HEK293 (cell line): ENCODE data around the gene PHPT1.

Experiments used
- CTCF ChIA-PET: fragments of 350-600 bp; formaldehyde crosslinking; extraction: SDS; loops from one replicate; lab custom pipeline; 2021; ENCODE audit warnings: antibody characterized with exemption; lab: Yijun Ruan, JAX
- POLR2A ChIA-PET: fragments of 300-600 bp; formaldehyde crosslinking; extraction: SDS; loops from one replicate; lab custom pipeline; 2020; ENCODE audit warnings: antibody characterized with exemption, inconsistent platforms; lab: Yijun Ruan, JAX
- H3K27ac ChIP-seq: fragments of 200-500 bp; sonication (Bioruptor generic); 2 replicates; pipeline ENCODE4 v1.5.1; 2014; ENCODE audit warnings: low read depth, low read length, control low read depth, inconsistent platforms; ENCODE audit errors: extremely low read depth
- H3K36me3 ChIP-seq, 2 experiments: fragments of 200-500 bp in 1 of 2; sonication (Bioruptor generic) in 1 of 2; 1 replicate in 1 of 2; 2 replicates in 1 of 2; pipeline ENCODE4 v1.5.1; 2014 to 2017; ENCODE audit warnings: inconsistent platforms in 2 of 2, low read length in 2 of 2; ENCODE audit not compliant: control insufficient read depth in 2 of 2, insufficient read depth in 1 of 2
- H3K4me1 ChIP-seq: fragments of 200-500 bp; sonication (Bioruptor generic); 2 replicates; pipeline ENCODE4 v1.5.1; 2014; ENCODE audit warnings: mild to moderate bottlenecking, low read length, inconsistent platforms; ENCODE audit not compliant: control insufficient read depth, insufficient read depth
- H3K4me3 ChIP-seq: 2 replicates; pipeline ENCODE4 v1.5.1; 2011; ENCODE audit warnings: low read depth, mild to moderate bottlenecking, control low read depth, low read length, moderate library complexity
- H3K9me3 ChIP-seq: fragments of 200-500 bp; sonication (Bioruptor generic); 2 replicates; pipeline ENCODE4 v1.5.1; 2014; ENCODE audit warnings: low read depth, low read length, inconsistent platforms; ENCODE audit not compliant: control insufficient read depth, insufficient read depth
- BCL11A ChIP-seq: fragments of 450-650 bp; formaldehyde crosslinking; IDR thresholded peaks from 2 replicates; pipeline ENCODE4 v1.5.1; 2016; ENCODE audit warnings: low read depth, missing biosample characterization, missing genetic modification characterization
- GLIS1 ChIP-seq: fragments of 450-650 bp; formaldehyde crosslinking; IDR thresholded peaks from 2 replicates; pipeline ENCODE4 v1.5.1; 2016; ENCODE audit warnings: missing biosample characterization, missing genetic modification characterization
- MEIS1 ChIP-seq: sonication (generic); formaldehyde crosslinking; IDR thresholded peaks from 2 replicates; pipeline ENCODE4 v1.8.1; 2022; ENCODE audit warnings: missing genetic modification reagents, mild to moderate bottlenecking, borderline replicate concordance
- OVOL3 ChIP-seq: fragments of 450-650 bp; formaldehyde crosslinking; IDR thresholded peaks from 2 replicates; pipeline ENCODE4 v1.5.1; 2016; ENCODE audit warnings: missing biosample characterization, missing genetic modification characterization
- PRDM1 ChIP-seq: fragments of 450-650 bp; formaldehyde crosslinking; IDR thresholded peaks from 2 replicates; pipeline ENCODE4; 2016; ENCODE audit warnings: missing biosample characterization, missing genetic modification characterization
- ZBTB17 ChIP-seq: fragments of 450-650 bp; formaldehyde crosslinking; IDR thresholded peaks from 2 replicates; pipeline ENCODE4 v1.5.1; 2016; ENCODE audit warnings: missing biosample characterization, missing genetic modification characterization
- ZBTB26 ChIP-seq: fragments of 450-650 bp; formaldehyde crosslinking; optimal IDR thresholded peaks from 2 replicates; pipeline ENCODE3; 2016; ENCODE audit warnings: missing biosample characterization, mild to moderate bottlenecking, missing genetic modification characterization
- ZBTB7A ChIP-seq: fragments of 450-650 bp; formaldehyde crosslinking; IDR thresholded peaks from 2 replicates; pipeline ENCODE4 v1.5.1; 2016; ENCODE audit warnings: low read depth, missing biosample characterization, missing genetic modification characterization
- ZIC2 ChIP-seq: fragments of 450-650 bp; formaldehyde crosslinking; IDR thresholded peaks from 2 replicates; pipeline ENCODE4 v1.5.1; 2016; ENCODE audit warnings: missing biosample characterization, missing genetic modification characterization
- ZNF138 ChIP-seq: fragments of 450-650 bp; formaldehyde crosslinking; IDR thresholded peaks from 2 replicates; pipeline ENCODE4 v1.5.1; 2016; ENCODE audit warnings: missing biosample characterization, missing genetic modification characterization, borderline replicate concordance
- ZNF311 ChIP-seq: fragments of 450-650 bp; formaldehyde crosslinking; IDR thresholded peaks from 2 replicates; pipeline ENCODE4 v1.5.1; 2017; ENCODE audit warnings: missing biosample characterization, missing genetic modification characterization, borderline replicate concordance
- ZNF335 ChIP-seq: fragments of 450-650 bp; formaldehyde crosslinking; conservative IDR thresholded peaks from 2 replicates; pipeline ENCODE4 v1.5.1; 2016; ENCODE audit warnings: missing biosample characterization, missing genetic modification characterization
- ZNF341 ChIP-seq: fragments of 450-650 bp; formaldehyde crosslinking; IDR thresholded peaks from 2 replicates; pipeline ENCODE4; 2016; ENCODE audit warnings: low read depth, missing biosample characterization, missing genetic modification characterization
- ZNF394 ChIP-seq: fragments of 450-650 bp; formaldehyde crosslinking; IDR thresholded peaks from 2 replicates; pipeline ENCODE4 v1.5.1; 2016; ENCODE audit warnings: missing biosample characterization, missing genetic modification characterization, mild to moderate bottlenecking, moderate library complexity, borderline replicate concordance
- ZNF423 ChIP-seq: fragments of 450-650 bp; formaldehyde crosslinking; IDR thresholded peaks from 2 replicates; pipeline ENCODE4 v1.5.1; 2016; ENCODE audit warnings: missing biosample characterization, missing genetic modification characterization
- ZNF501 ChIP-seq: fragments of 450-650 bp; formaldehyde crosslinking; IDR thresholded peaks from 2 replicates; pipeline ENCODE4 v1.5.1; 2016; ENCODE audit warnings: missing biosample characterization, missing genetic modification characterization
- ZNF521 ChIP-seq: fragments of 450-650 bp; formaldehyde crosslinking; IDR thresholded peaks from 2 replicates; pipeline ENCODE4 v1.5.1; 2017; ENCODE audit warnings: missing biosample characterization, mild to moderate bottlenecking, missing genetic modification characterization
- ZNF600 ChIP-seq: fragments of 450-650 bp; formaldehyde crosslinking; IDR thresholded peaks from 2 replicates; pipeline ENCODE4 v1.5.1; 2016; ENCODE audit warnings: missing biosample characterization, missing genetic modification characterization
- ZNF621 ChIP-seq: fragments of 450-650 bp; formaldehyde crosslinking; IDR thresholded peaks from 2 replicates; pipeline ENCODE4 v1.5.1; 2017; ENCODE audit warnings: missing biosample characterization, missing genetic modification characterization
- ZNF701 ChIP-seq: fragments of 450-650 bp; formaldehyde crosslinking; IDR thresholded peaks from 2 replicates; pipeline ENCODE4 v1.5.1; 2016; ENCODE audit warnings: missing biosample characterization, missing genetic modification characterization
- ZNF777 ChIP-seq: fragments of 450-650 bp; formaldehyde crosslinking; IDR thresholded peaks from 2 replicates; pipeline ENCODE4 v1.5.1; 2017; ENCODE audit warnings: missing biosample characterization, missing genetic modification characterization, borderline replicate concordance
- ZNF830 ChIP-seq: fragments of 450-650 bp; IDR thresholded peaks from 2 replicates; pipeline ENCODE4 v1.5.0; 2018; ENCODE audit warnings: missing biosample characterization, missing genetic modification characterization, low read depth, mild to moderate bottlenecking, moderate library complexity
- ZSCAN30 ChIP-seq: fragments of 450-650 bp; IDR thresholded peaks from 2 replicates; pipeline ENCODE4 v1.5.1; 2018; ENCODE audit warnings: missing biosample characterization, mild to moderate bottlenecking, missing genetic modification characterization, moderate library complexity
- TF ChIP-seq, protein P1 (sequence below): fragments of 450-650 bp; formaldehyde crosslinking; conservative IDR thresholded peaks from 2 replicates; pipeline ENCODE4 v1.5.1; 2016; ENCODE audit warnings: low read depth, missing biosample characterization, missing genetic modification characterization
- TF ChIP-seq, protein P2 (sequence below): fragments of 450-650 bp; formaldehyde crosslinking; IDR thresholded peaks from 2 replicates; pipeline ENCODE4 v1.5.1; 2016; ENCODE audit warnings: missing biosample characterization, missing genetic modification characterization

The PHPT1 gene

DNA sequence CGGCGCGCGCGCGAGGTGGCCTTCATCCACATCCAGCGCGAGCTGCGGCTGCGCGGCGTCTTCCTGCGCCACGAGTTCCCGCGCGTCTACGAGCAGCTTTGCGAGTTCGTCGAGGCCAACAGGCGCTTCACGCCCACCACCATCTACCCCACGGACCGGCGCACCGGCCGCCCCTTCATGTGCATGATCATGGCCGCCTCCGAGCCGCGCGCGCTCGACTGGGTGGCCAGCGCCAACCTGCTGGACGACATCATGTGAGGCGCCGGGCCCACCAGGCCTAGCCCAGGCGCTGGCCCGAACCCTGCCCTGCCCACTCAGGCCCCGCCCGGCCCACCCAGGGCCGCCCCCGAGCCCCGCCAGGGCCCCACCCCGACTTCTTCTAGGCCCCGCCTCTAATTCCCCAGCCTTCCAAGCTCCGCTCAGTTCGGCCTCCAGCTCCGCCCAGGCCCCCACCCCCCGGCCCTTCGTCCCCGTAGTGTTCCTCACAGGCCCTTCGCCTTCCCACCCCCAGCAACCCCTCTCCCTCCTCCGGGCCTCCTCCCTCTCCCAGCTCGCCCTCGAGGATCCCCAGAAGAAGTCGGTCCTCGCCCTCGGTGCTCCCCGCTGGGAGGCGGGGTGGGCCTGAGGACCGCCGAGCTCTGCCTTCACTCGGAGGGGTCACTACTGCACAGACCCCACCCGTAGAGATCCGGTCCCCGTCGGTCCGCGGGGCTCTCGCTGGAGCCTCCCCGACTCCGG, 2.0 kb upstream of the PHPT1 start (continued):
- no peak for TF ChIP-seq MEIS1 (CRISPR knock-in tag)
- no peak for TF ChIP-seq ZNF621
- TF ChIP-seq ZIC2 (tag by site-specific recombination), result no peak
- peak; percentile 79; the same call in 1 of the 2 replicates for TF ChIP-seq ZBTB17 (tag by site-specific recombination)
- TF ChIP-seq, protein P1, sequence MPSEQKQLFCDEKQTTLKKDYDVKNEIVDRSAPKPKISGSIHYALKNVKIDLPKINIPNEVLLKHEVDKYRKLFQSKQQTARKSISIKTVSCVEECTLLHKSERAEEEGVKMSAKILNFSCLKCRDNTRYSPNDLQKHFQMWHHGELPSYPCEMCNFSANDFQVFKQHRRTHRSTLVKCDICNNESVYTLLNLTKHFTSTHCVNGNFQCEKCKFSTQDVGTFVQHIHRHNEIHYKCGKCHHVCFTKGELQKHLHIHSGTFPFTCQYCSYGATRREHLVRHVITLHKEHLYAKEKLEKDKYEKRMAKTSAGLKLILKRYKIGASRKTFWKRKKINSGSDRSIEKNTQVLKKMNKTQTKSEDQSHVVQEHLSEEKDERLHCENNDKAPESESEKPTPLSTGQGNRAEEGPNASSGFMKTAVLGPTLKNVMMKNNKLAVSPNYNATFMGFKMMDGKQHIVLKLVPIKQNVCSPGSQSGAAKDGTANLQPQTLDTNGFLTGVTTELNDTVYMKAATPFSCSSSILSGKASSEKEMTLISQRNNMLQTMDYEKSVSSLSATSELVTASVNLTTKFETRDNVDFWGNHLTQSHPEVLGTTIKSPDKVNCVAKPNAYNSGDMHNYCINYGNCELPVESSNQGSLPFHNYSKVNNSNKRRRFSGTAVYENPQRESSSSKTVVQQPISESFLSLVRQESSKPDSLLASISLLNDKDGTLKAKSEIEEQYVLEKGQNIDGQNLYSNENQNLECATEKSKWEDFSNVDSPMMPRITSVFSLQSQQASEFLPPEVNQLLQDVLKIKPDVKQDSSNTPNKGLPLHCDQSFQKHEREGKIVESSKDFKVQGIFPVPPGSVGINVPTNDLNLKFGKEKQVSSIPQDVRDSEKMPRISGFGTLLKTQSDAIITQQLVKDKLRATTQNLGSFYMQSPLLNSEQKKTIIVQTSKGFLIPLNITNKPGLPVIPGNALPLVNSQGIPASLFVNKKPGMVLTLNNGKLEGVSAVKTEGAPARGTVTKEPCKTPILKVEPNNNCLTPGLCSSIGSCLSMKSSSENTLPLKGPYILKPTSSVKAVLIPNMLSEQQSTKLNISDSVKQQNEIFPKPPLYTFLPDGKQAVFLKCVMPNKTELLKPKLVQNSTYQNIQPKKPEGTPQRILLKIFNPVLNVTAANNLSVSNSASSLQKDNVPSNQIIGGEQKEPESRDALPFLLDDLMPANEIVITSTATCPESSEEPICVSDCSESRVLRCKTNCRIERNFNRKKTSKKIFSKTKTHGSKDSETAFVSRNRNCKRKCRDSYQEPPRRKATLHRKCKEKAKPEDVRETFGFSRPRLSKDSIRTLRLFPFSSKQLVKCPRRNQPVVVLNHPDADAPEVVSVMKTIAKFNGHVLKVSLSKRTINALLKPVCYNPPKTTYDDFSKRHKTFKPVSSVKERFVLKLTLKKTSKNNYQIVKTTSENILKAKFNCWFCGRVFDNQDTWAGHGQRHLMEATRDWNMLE (tag by site-specific recombination), result no peak

GRCh38 chr9:136847826-136848392, 1.3 kb upstream of the PHPT1 start:
- ChIA-PET CTCF (interaction anchor here (0.6 to 2.3 kb wide), 6 partner anchors 43 to 202 kb away, joined by 3 to 11 read pairs (median 4); partner anchors contain the start of gene LCN8), POLR2A (interaction anchor here (0.6 to 2.0 kb wide), 19 partner anchors 8 to 393 kb away, joined by 3 to 17 read pairs (median 3); partner anchors contain the start of genes EDF1, PAXX, TRAF2 and TUBB4B)
- Histone ChIP-seq H3K36me3 (peaks cover 0 to 27% of the 10 kb centered on the region in 2 experiments; a peak in 1 of 3 replicates), H3K9me3 (no peaks in the 10 kb centered on the region), H3K27ac (peak overlapping the region; percentile 94), H3K4me3 (peak overlapping the region; percentile 57), H3K4me1 (0 out of 2 replicates have a peak, but pooled peaks cover 4% of the 10 kb centered on the region)
- TF ChIP-seq ZNF521 (tag by site-specific recombination), result no peak
- peak; percentile 41; the same call in 1 of the 2 replicates for TF ChIP-seq ZNF394
- TF ChIP-seq ZNF341, result no peak
- no peak for TF ChIP-seq ZNF621
- peak; percentile 94 for TF ChIP-seq ZBTB26 (tag by site-specific recombination)
- TF ChIP-seq ZNF138, result no peak
- TF ChIP-seq ZNF423 (tag by site-specific recombination), result no peak; the same call in 1 of the 2 replicates
- peak; percentile 93 for TF ChIP-seq BCL11A (tag by site-specific recombination)
- peak; percentile 66 for TF ChIP-seq GLIS1
- 0 out of 2 replicates have a peak, but pooled peaks have one; percentile 13 for TF ChIP-seq ZNF701 (tag by site-specific recombination)
- peak; percentile 96 for TF ChIP-seq ZNF600 (tag by site-specific recombination)
- TF ChIP-seq, protein P2, sequence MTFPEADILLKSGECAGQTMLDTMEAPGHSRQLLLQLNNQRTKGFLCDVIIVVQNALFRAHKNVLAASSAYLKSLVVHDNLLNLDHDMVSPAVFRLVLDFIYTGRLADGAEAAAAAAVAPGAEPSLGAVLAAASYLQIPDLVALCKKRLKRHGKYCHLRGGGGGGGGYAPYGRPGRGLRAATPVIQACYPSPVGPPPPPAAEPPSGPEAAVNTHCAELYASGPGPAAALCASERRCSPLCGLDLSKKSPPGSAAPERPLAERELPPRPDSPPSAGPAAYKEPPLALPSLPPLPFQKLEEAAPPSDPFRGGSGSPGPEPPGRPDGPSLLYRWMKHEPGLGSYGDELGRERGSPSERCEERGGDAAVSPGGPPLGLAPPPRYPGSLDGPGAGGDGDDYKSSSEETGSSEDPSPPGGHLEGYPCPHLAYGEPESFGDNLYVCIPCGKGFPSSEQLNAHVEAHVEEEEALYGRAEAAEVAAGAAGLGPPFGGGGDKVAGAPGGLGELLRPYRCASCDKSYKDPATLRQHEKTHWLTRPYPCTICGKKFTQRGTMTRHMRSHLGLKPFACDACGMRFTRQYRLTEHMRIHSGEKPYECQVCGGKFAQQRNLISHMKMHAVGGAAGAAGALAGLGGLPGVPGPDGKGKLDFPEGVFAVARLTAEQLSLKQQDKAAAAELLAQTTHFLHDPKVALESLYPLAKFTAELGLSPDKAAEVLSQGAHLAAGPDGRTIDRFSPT, result 0 out of 2 replicates have a peak, but pooled peaks have one; percentile 18
- TF ChIP-seq PRDM1 (tag by site-specific recombination), result no peak
- no peak for TF ChIP-seq ZNF311
- no peak for TF ChIP-seq ZSCAN30 (tag by site-specific recombination)
- TF ChIP-seq ZNF335 (tag by site-specific recombination), result peak; percentile 77; the same call in 1 of the 2 replicates
- TF ChIP-seq OVOL3 (tag by site-specific recombination), result 0 out of 2 replicates have a peak, but pooled peaks have one; percentile 14
- TF ChIP-seq ZNF777 (tag by site-specific recombination), result 0 out of 2 replicates have a peak, but pooled peaks have one; percentile 7
- peak; percentile 83 for TF ChIP-seq ZNF501 (tag by site-specific recombination)
- TF ChIP-seq ZNF830, result no peak
- TF ChIP-seq ZBTB7A (tag by site-specific recombination), result peak; percentile 88
